A375 (cell line): ENCODE data around the gene TFE3. TPM values are rescaled to one million over a fixed set of nuclear protein-coding genes. Genes with fewer than 3 reads are reported as not detected.

ENCODE experiments used
- small RNA-seq: library from RNA; depleted of rRNA; stranded (forward); fragments of <200 nt; gene quantifications from one replicate; pipeline ENCODE3, GENCODE V24; 2014
- total RNA-seq: library from RNA; depleted of rRNA; stranded (reverse); fragments of >200 nt; shearing (Covaris generic); gene quantifications from 2 replicates; pipeline ENCODE4 v1.2.3, GENCODE V29; 2014; rRNA removed

Gene TFE3, protein sequence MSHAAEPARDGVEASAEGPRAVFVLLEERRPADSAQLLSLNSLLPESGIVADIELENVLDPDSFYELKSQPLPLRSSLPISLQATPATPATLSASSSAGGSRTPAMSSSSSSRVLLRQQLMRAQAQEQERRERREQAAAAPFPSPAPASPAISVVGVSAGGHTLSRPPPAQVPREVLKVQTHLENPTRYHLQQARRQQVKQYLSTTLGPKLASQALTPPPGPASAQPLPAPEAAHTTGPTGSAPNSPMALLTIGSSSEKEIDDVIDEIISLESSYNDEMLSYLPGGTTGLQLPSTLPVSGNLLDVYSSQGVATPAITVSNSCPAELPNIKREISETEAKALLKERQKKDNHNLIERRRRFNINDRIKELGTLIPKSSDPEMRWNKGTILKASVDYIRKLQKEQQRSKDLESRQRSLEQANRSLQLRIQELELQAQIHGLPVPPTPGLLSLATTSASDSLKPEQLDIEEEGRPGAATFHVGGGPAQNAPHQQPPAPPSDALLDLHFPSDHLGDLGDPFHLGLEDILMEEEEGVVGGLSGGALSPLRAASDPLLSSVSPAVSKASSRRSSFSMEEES
- 41.4 and 48.1 TPM in 2 replicates for total RNA-seq

DNA sequence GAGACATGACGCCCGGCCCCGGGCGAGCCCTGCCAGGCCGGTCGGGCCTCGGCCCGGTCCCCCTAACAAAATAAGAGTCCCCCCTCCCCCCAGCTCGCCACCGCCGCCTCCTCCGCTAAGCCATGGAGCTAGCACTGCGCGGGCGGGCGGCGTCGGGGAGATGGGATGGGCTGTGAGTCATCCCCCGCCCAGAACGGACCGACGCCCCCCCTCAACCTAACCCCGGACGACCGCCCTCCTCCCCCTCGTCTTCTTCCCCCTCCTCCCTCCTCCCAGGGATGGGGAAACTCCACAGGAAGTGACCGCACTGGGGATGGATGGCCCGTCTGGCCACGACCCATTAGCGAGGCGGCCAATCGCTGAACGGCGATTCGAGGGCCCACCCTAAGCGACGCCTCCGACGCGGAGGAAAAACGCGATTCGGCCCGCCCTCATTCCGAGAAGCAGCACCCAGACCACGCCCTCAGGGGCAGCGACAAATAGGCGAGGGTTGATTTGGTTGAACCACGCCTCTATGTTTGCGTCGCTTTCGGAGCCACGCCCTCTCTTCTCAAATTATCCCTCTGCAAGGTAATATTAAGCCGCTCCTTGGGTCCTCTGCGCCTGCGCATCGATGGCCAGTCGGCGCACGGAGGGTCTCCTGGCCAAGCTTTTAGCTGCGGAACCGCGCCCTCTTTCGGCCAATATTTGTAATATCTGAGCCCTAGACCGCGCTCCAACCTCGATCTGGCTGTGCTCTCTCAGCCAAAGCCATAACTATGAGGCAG is at the start of gene TFE3:
TSS of gene TFE3 (minus strand) at position 138 of the 767 bp plus-strand sequence. CDS start at position 7, 131 bp downstream.

GRCh38 chrX:49079489-49080428 is 36.6 kb upstream of the TFE3 start, which contains the start of gene WDR45:
Gene WDR45 (minus strand): TSS chrX:49079887. CDS start chrX:49078095, 1,792 bp downstream.

GRCh38 chrX:49073601-49074575 is 30.7 kb upstream of the TFE3 start, which contains the start of gene PRAF2:
Gene PRAF2 (minus strand): TSS chrX:49074002. CDS start chrX:49073987, 15 bp downstream.

DNA sequence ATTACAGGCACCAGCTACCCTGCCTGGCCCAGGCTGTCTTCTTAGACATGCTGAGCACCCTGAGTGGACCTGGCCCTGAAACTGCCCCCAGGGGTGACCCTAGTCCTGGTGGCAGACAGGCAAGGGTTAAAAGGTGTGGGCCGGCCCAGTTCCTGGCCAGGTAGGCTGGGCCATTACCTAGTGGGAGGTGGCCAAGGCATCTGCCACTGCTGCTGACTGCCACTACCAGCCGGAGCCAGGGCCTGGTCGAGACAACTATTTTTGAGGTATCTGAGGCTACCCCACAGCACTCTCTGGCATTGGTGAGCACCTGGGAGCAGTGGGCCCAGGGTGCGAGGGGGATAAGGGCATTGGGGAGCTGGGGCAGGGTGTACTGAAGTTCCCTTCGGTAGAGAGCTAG is 15.6 kb upstream of the TFE3 start, which contains the start of gene CCDC120:
TSS of gene CCDC120 (plus strand) at position 206 of the 400 bp plus-strand sequence. CDS start 3,043 bp downstream, outside the sequence.

GRCh38 chrX:49002091-49002935 is 40.8 kb downstream of the TFE3 start, which contains the start of gene GRIPAP1:
Gene GRIPAP1 (minus strand): TSS chrX:49002264. CDS start chrX:49002229, 35 bp downstream.

Small RNA genes within 50 kb of the gene (small RNA-seq; reads per million reads assigned to genes)
- gene RNU4-52P = not detected

Other genes starting within 250 kb of the TFE3 start
- gene HDAC6, start 241.3 kb downstream of the TFE3 start, total RNA-seq = 52.6 and 53.5 TPM in 2 replicates
- not detected in 2 replicates for gene ERAS, start 216.8 kb downstream of the TFE3 start, total RNA-seq
- 0.94 and 2.3 TPM in 2 replicates for gene PCSK1N, start 207.7 kb downstream of the TFE3 start, total RNA-seq
- 87.5 and 103 TPM in 2 replicates for gene TIMM17B, start 145.6 kb downstream of the TFE3 start, total RNA-seq
- 169 and 185 TPM in 2 replicates for gene PQBP1, start 145.4 kb downstream of the TFE3 start, total RNA-seq
- 31.2 and 31.6 TPM in 2 replicates for gene SLC35A2, start 131.7 kb downstream of the TFE3 start, total RNA-seq
- gene PIM2, start 124.3 kb downstream of the TFE3 start, total RNA-seq = 16.0 and 21.2 TPM in 2 replicates
- 54.6 and 60.1 TPM in 2 replicates for gene OTUD5, start 85.8 kb downstream of the TFE3 start, total RNA-seq
- gene KCND1, start 71.5 kb downstream of the TFE3 start, total RNA-seq = 0.30 and 0.96 TPM in 2 replicates
- gene GRIPAP1, start 41.1 kb downstream of the TFE3 start, total RNA-seq = 44.3 and 49.3 TPM in 2 replicates
- 0.48 and 0.83 TPM in 2 replicates for gene CCDC120, start 15.6 kb upstream of the TFE3 start, total RNA-seq
- gene PRAF2, start 30.6 kb upstream of the TFE3 start, total RNA-seq = 17.2 and 19.5 TPM in 2 replicates
- gene WDR45, start 36.5 kb upstream of the TFE3 start, total RNA-seq = 132 and 139 TPM in 2 replicates
- 44.0 and 46.9 TPM in 2 replicates for gene GPKOW, start 80.4 kb upstream of the TFE3 start, total RNA-seq
- gene MAGIX, start 119.4 kb upstream of the TFE3 start, total RNA-seq = 3.5 and 6.1 TPM in 2 replicates
- gene PLP2, start 128.5 kb upstream of the TFE3 start, total RNA-seq = 54.4 and 77.3 TPM in 2 replicates
- 9.5 and 10.4 TPM in 2 replicates for gene PRICKLE3, start 143.0 kb upstream of the TFE3 start, total RNA-seq
- gene SYP, start 156.8 kb upstream of the TFE3 start, total RNA-seq = 2.2 and 2.3 TPM in 2 replicates
- not detected in 2 replicates for gene CACNA1F, start 190.0 kb upstream of the TFE3 start, total RNA-seq
- 13.1 and 15.9 TPM in 2 replicates for gene CCDC22, start 192.1 kb upstream of the TFE3 start, total RNA-seq
- gene FOXP3, start 221.4 kb upstream of the TFE3 start, total RNA-seq = not detected in 2 replicates
- 1.9 TPM in 2 replicates for gene PPP1R3F, start 226.4 kb upstream of the TFE3 start, total RNA-seq